AG08395 (cell line): ENCODE measurements around the gene ARHGEF4.
A peak's percentile ranks its signal among the peaks of the same experiment; 100 is the strongest.

Experiments used
- DNase-seq: peaks from one replicate; pipeline ENCODE4 v3.0.0; 2012; ENCODE audit warnings: mixed read lengths, low spot score

Gene ARHGEF4

GRCh38 chr2:130818809-130819208, 17.9 kb upstream of the ARHGEF4 start:
- DNase-seq = no peak

DNA sequence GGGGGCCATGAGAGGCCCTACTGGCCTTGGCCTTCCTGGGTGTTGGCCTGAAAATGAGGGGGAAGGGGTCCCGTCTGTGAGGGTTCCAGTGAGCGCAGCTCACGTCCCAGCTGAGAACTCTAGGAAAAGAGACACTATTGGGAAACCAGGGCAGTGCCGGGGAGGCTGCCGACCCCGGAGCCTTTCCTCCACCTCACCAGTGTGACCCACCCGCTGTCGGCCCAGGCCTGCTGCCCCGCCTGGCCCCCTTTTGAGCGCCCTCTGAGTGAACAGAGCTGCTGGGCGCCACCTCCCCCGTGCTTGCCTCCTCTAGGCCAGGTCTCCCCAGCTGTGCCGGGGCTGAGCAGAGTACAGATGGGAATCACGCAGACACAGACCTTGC, 17.5 kb upstream of the ARHGEF4 start:
- DNase-seq = no peak

DNA sequence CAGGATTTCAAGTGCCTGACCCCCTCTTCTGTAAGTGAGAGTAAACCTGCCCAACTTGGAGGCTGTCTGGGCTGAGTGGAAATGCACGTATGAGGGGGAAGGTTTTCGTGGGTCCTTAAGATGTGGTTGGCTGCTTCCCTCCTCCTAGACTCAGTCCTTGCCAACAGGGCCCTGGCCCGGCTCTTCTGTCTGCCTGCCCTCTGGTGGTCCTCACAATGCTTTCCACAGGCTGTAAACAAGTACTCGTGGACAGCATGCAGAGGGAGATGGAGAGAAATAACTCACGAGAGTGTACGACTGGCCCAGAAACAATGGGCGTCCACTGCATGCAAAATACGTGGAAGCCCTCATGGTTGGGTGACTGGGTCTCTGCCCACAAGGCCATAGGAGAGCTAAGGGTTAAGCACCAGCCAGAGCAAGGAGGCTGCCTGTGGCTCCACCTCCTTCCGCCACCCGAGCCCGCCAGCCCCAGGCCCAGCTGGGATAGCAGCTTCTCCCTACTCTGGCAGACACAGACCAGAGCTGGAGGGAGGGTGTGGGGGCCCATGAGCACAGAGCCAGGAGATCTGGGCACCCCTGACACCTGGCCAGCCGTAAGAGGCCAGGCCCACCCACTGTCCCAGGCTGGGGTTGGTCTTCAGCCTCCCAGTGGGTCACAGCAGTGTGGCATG, 17.0 kb upstream of the ARHGEF4 start:
- DNase-seq = no peak

GRCh38 chr2:130820279-130820861, 16.3 kb upstream of the ARHGEF4 start:
- DNase-seq = no peak

GRCh38 chr2:130821867-130822266, 14.8 kb upstream of the ARHGEF4 start:
- DNase-seq = no peak

GRCh38 chr2:130822766-130823165, 13.9 kb upstream of the ARHGEF4 start:
- DNase-seq = no peak

DNA sequence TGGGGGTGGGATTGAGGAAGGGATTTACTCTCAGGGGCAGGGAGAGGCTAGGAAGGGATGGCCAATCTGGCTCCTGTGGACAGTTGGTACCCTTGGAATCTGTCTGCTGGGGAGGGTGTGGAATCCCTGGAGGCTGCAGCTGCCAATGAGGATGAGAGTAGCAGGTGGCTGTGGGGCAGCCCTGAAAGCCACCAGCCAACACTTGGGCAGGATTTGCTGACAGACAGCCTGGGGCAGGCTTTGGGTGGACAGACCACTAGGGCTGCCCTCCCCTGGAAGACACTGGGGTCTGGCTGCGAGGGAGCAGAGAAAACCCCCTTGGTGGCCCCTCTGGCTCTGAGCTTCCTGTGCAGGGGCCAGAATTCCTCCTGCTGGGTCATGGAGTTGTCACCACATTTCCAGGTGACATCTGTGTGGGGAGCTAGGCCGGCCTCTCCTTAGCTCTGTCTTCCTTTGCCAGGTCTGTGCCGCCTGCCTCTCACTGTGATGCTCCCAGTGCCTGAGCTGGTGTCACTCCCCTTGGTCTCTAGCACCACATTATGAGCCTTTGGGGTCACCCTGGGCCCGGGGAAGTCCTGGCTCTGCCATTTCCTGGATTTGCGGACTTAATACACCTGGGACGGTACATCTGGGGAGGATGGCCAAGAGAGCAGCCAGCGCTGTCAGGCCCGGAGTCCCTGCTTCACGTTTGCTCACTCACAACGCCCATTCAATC, 13.4 kb upstream of the ARHGEF4 start:
- no peak for DNase-seq

DNA sequence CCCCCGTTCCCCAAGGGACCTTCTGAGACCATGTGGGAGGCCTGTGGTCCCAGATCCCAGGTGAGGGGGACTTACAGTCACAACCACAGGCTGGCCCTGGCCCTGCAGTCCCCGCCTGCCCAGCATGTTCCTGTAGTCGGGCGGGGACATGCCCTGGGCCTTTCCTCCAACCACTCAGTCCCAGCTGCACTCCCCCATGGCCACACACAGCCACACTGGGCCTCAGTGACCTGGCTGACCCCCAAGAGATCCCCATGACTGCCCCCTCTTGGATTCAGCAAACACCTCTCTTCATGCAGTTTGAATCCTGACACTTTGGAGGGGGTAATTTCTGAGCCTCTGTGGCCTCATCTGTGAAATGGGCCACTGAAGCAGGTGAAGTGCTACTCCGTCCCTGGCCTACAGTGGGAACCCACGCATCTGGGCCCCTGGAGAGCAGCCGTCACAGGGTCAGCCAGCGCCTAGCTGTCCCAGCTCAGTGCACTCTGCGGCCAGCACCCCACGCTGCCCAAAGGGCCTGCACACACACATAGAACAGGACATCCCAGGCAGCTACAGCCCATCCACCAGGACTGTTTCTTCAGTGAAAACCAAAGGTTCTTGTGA, 12.7 kb upstream of the ARHGEF4 start:
- DNase-seq = no peak

GRCh38 chr2:130824492-130825061, 12.1 kb upstream of the ARHGEF4 start:
- DNase-seq = peak; percentile 56

DNA sequence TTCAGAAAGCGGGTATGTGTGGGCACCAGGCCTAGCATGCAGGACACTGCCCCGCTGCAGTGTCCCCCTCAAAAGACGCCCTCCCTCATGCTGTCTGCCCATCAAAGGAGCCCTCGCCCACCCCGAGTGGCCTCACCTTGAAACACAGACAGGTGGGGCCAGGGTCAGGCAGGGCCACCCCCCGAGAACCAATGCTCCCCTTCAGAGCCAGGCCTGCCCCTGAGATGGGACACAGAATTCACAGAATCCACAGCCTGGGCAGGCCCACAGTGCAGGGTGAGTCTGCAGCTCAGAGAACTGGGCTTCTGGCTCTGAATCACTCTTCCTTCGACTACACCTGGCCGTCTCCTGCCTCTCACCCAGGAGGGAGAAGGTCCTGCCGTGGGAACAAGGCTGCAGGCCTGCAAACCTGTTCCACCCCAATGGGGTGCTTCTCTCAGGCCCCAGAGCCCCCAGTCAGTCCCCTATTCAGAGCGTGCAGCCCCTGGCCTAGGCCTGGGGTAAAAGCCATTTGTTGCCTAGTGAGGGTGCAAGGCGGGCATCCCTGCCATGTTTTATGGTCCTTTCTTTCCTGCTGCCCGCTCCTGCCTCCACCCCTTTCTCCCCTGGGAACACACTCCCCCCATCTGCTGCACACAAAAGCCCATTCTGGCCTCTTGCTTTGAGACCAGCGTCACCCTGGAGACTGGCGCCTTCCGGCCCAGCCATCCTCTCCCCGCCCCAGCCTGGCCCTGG, 11.3 kb upstream of the ARHGEF4 start:
- DNase-seq = no peak

- no peak for DNase-seq
These were observed 10.8 kb upstream of the ARHGEF4 start for GRCh38 chr2:130825966-130826253.

GRCh38 chr2:130826419-130826818, 10.3 kb upstream of the ARHGEF4 start:
- DNase-seq = no peak

DNA sequence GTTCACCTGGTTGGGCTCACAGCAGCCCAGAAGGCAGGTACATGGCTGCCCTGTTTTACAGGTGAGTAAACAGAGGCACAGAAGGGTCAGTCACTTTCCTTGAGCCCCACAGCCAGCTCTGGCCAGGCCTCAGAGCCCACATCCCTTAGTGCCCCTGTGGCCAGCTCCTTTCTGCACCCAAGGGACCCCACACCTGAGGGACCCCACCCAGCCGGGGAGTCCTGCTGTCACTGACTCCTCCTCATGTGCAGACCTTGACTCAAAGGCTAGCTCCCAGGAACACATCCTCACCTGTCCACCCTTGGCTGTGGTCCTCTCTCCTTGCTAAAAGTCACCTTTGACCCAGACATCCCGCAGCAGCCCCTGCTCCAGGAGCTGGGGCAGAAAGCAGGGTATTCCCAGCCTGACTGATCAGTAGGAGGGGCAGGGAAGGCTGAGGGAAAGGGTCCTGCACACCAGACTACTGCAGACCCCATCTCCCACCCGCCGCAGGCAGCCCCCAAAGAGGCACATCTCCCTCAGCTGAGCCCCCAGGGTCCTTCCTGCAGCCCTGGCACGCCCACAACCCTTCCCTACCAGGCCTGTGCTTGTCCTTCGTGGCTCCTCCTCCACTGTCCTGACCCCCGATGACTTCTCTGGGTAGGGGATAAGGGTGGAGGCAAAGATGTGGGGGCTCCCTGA, 9.8 kb upstream of the ARHGEF4 start:
- DNase-seq = no peak

- peak; percentile 50 for DNase-seq
These were observed 9.0 kb upstream of the ARHGEF4 start for GRCh38 chr2:130827502-130828251.

DNA sequence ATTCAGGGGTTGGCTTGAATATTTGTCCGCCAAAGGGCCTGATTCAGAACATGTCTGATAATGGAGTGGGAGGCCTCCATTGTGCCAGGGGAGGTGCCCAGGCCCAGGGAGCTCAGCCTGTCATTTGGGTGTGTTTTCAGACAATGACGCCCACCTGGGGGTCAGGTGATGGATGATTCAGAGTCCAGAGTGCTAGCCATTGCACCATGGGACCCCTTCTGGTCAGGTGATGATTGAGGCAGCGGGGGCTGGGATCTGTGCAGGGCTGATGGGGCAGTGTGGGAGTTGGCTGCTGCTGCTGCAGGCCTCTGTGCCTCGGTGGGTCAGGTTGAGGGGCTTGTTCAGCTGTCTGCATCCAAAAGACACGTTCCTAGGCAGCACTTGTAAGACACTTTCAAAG, 8.3 kb upstream of the ARHGEF4 start:
- no peak for DNase-seq

- no peak for DNase-seq
These were observed 7.7 kb upstream of the ARHGEF4 start for GRCh38 chr2:130829015-130829414.

GRCh38 chr2:130830538-130830937, 6.2 kb upstream of the ARHGEF4 start:
- no peak for DNase-seq

DNA sequence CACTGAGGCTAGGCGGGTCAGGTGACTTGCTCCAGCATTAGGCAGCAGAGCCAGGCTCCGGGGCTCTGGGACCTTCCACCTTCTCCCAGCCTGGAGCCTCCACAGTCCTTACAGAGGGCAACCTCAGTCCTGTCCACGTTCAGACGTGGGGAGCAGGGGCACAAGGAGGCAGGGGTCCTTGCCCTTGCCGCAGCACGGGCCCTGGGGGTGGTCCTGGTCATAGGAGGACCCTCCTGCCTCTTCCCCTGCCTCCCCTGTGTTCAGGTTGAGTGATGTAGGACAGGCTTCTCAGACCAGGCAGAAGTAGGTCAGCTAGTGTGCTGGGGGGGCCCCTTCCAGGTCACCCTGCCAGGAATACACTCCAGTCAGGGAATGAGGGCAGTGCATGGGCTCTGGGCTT, 5.4 kb upstream of the ARHGEF4 start:
- DNase-seq = no peak

- DNase-seq = no peak
These were observed 4.3 kb upstream of the ARHGEF4 start for GRCh38 chr2:130832296-130832940.
